HepG2 (cell line): ENCODE results near the gene TMX1. TPM values are rescaled to one million over a fixed set of nuclear protein-coding genes. Genes with fewer than 3 reads are reported as not detected.

Source experiments
- ATAC-seq: fragments of 200-7000 bp; cut with Tn5 transposase; 3 replicates; pipeline ENCODE4 v1.9.1; 2020; ENCODE audit warnings: mild to moderate bottlenecking, moderate library complexity
- BruUV-seq: library from RNA; stranded (reverse); fragments of 400-500 nt; replicated peaks from 2 replicates; lab custom pipeline; 2021; lab: Mats Ljungman, UMichigan
- CTCF ChIA-PET: fragments of 300-600 bp; formaldehyde crosslinking; extraction: SDS; loops from one replicate; lab custom pipeline; 2021; ENCODE audit warnings: low total read pairs, inconsistent platforms, low intra/inter-chr PET ratio; lab: Yijun Ruan, JAX
- POLR2A ChIA-PET: fragments of 350-600 bp; sonication (Branson Sonifier 250); formaldehyde crosslinking; loops from one replicate; lab custom pipeline; 2020; ENCODE audit warnings: antibody characterized with exemption, inconsistent platforms; lab: Yijun Ruan, JAX
- DNase-seq: peaks from one replicate; pipeline ENCODE4 v3.0.0-alpha.2; 2015; ENCODE audit warnings: low spot score
- FAIRE-seq: peaks from 3 replicates; lab custom pipeline; 2011; peaks lifted over from hg19 to GRCh38; lab: Jason Lieb, UNC
- H2AFZ ChIP-seq: one replicate; pipeline ENCODE4 v1.6.1; 2011; ENCODE audit warnings: low read length, inconsistent platforms
- H3K27ac ChIP-seq: fragments of 300-600 bp; 3 replicates; pipeline ENCODE4 v1.8.0; 2011; ENCODE audit warnings: mixed run types, mild to moderate bottlenecking, mixed read lengths, low read length, inconsistent platforms; ENCODE audit not compliant: insufficient read depth; ENCODE audit errors: extremely low read length
- H3K27me3 ChIP-seq, 2 experiments: fragments of 200-600 bp in 1 of 2; 2 replicates in 1 of 2; 3 replicates in 1 of 2; pipeline versions ENCODE4 v1.6.0 to v1.8.0; 2011; ENCODE audit warnings: low read length in 2 of 2, mild to moderate bottlenecking in 2 of 2, moderate library complexity in 2 of 2, inconsistent platforms in 1 of 2; ENCODE audit not compliant: insufficient read depth in 2 of 2, control insufficient read depth in 1 of 2
- H3K36me3 ChIP-seq, 2 experiments: fragments of 200-600 bp in 1 of 2; replicated peaks in 1 of 2; 2 replicates in 1 of 2; 3 replicates in 1 of 2; pipeline versions ENCODE4 v1.5.1 to v1.8.0; 2011; ENCODE audit warnings: low read length in 2 of 2, inconsistent platforms in 1 of 2; ENCODE audit not compliant: insufficient read depth in 2 of 2, control insufficient read depth in 1 of 2
- H3K4me1 ChIP-seq: 2 replicates; pipeline ENCODE4 v1.5.1; 2012; ENCODE audit warnings: low read length, inconsistent platforms; ENCODE audit not compliant: insufficient read depth
- H3K4me2 ChIP-seq: 2 replicates; pipeline ENCODE4 v1.6.0; 2011; ENCODE audit warnings: low read depth, low read length, inconsistent platforms
- H3K4me3 ChIP-seq, 3 experiments: fragments of 200-600 bp in 1 of 3; sonication (generic), shearing (Covaris generic) in 1 of 3; replicated peaks in 1 of 3; 2 replicates each; pipeline ENCODE4 v1.5.1; 2011 to 2016; ENCODE audit warnings: low read length in 3 of 3, inconsistent platforms in 2 of 3, low read depth in 2 of 3, mild to moderate bottlenecking in 2 of 3, control low read depth in 1 of 3, mixed read lengths in 1 of 3; ENCODE audit not compliant: insufficient read depth in 1 of 3
- H3K79me2 ChIP-seq: one replicate; pipeline ENCODE4 v1.6.1; 2011; ENCODE audit warnings: low read length, inconsistent platforms; ENCODE audit not compliant: insufficient read depth
- H3K9ac ChIP-seq: 2 replicates; pipeline ENCODE4 v1.6.0; 2011; ENCODE audit warnings: mild to moderate bottlenecking, low read depth, low read length, inconsistent platforms; ENCODE audit not compliant: insufficient read depth
- H3K9me3 ChIP-seq: 2 replicates; pipeline ENCODE4 v1.5.1; 2012; ENCODE audit warnings: mild to moderate bottlenecking, low read length
- H4K20me1 ChIP-seq: 2 replicates; pipeline ENCODE4 v1.6.0; 2011; ENCODE audit warnings: inconsistent platforms, mild to moderate bottlenecking, low read length, moderate library complexity; ENCODE audit not compliant: insufficient read depth
- BRD4 ChIP-seq: sonication (generic); formaldehyde crosslinking; IDR thresholded peaks from 2 replicates; pipeline ENCODE4 v1.4.0; 2020; ENCODE audit warnings: missing genetic modification reagents
- FOXO4 ChIP-seq: sonication (generic); formaldehyde crosslinking; conservative IDR thresholded peaks from 2 replicates; pipeline ENCODE4 v1.8.1; 2023; ENCODE audit warnings: missing genetic modification reagents
- HCFC1 ChIP-seq: fragments of 150-350 bp; IDR thresholded peaks from 2 replicates; pipeline ENCODE4 v1.6.1; 2014; ENCODE audit warnings: low read depth, low read length
- JDP2 ChIP-seq: sonication (generic); formaldehyde crosslinking; IDR thresholded peaks from 2 replicates; pipeline ENCODE4 v1.8.1; 2022; ENCODE audit warnings: missing genetic modification reagents, borderline replicate concordance
- PTBP1 ChIP-seq: fragments of 200-400 bp; formaldehyde crosslinking; IDR thresholded peaks from 2 replicates; pipeline ENCODE4 v1.6.1; 2018; ENCODE audit warnings: low read length, low read depth; ENCODE audit not compliant: poor library complexity, severe bottlenecking
- SNAPC2 ChIP-seq: sonication (generic); formaldehyde crosslinking; IDR thresholded peaks from 2 replicates; pipeline ENCODE4 v1.8.1; 2022; ENCODE audit warnings: mild to moderate bottlenecking, missing genetic modification reagents
- ZBED4 ChIP-seq: sonication (generic); formaldehyde crosslinking; IDR thresholded peaks from 2 replicates; pipeline ENCODE4 v1.4.0; 2020; ENCODE audit warnings: missing genetic modification reagents, borderline replicate concordance
- WGBS: methylation state at CpG from one replicate; pipeline ENCODE4 v1.1.6; 2017; ENCODE audit warnings: low lambda C conversion rate; 5-methylcytosine and 5-hydroxymethylcytosine counted together
- in situ Hi-C: cut with HindIII; loops from 2 replicates; pipeline ENCODE4 v1.10.0; 2017; ENCODE audit warnings: low pct_unique_long_range_greater_than_20kb; ENCODE audit not compliant: extremely low pct_ligation_motif_present
- intact Hi-C: fragments of 100-400 bp; cut with micrococcal nuclease; formaldehyde crosslinking; loops from one replicate; pipeline ENCODE4 v1.10.0; 2022; ENCODE audit not compliant: unreplicated experiment
- polyA plus RNA-seq, 8 experiments: library from polyadenylated mRNA; depleted of rRNA in 3 of 8; stranded (reverse) in 7 of 8; unstranded in 1 of 8; fragments of >200 nt; fragmentation: Illumina TruSeq in 4 of 8; extraction: Trizol in 4 of 8; gene quantifications; 2 replicates each; pipeline versions ENCODE4 v1.2.1 to v1.2.3, GENCODE V29; 2011 to 2016; ENCODE audit warnings: low read depth in 4 of 8, missing spikeins in 1 of 8, mixed read lengths in 1 of 8; ENCODE audit not compliant: insufficient read depth in 1 of 8
- total RNA-seq, 5 experiments: library from RNA; depleted of rRNA; stranded (reverse); fragments of >200 nt; fragmentation: Illumina TruSeq; extraction: Trizol; gene quantifications; 2 replicates each; pipeline ENCODE4 v1.2.3, GENCODE V29; 2016; ENCODE audit warnings: low read depth in 1 of 5
- TF ChIP-seq, protein P1 (sequence below): sonication (generic); formaldehyde crosslinking; IDR thresholded peaks from 2 replicates; pipeline ENCODE4 v1.4.0; 2020; ENCODE audit warnings: missing genetic modification reagents

TMX1 gene
- total and polyA plus RNA-seq, 2 of the 13 experiments (the other 11 are each of a cell fraction or from before 2014, with no cell fraction given) = 23.0 to 56.8 TPM

DNA sequence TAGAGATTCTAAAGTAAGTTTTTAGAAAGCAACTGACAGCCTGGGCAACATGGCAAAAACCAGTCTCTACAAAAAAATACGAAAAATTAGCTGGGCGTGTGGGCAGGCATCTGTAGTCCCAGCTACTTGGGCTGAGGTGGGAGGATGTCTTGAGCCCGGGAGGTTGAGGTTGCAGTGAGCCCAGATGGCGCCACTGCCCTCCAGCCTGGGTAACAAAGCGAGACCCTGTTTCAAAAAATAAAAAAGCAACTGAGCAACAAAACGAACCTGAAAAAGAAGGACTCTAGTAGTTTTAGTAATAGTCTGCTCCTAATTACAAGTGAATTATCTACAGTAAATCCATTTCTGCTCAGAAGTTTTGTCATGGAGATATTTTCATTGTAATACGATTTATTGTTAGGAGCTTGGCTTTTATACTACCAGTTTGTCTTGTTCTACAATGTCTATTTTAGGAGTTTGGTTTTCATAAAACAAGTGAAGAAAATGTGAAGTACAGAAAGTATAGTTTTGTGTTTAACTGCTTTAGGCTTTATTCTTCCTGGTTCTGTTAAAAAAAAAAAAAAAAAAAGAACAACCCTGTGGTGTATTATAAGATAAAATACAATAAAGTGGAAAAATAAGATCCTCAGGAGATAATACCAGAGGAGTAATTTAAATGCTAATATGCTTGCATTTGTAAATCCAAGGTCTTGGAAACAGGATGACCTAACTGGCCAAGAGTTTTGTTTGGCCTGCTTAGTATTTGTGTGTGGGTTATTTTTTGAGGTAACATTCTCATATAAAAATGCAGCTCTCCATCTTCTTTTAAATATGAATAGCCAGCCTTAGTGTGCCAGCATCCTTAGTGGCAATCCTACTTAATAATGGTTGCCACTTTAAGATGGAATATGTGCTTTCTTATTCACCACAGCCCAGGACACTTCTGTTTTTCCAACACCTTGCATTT is 2.8 kb downstream of the TMX1 start:
- Histone ChIP-seq H3K79me2 (peaks cover 52% of the 10 kb centered on the region), H3K4me1 (peaks cover 31% of the 10 kb centered on the region), H3K27me3 (no peaks in the 10 kb centered on the region; a peak in 1 of 5 replicates), H4K20me1 (no peaks in the 10 kb centered on the region; the same call in 1 of the 2 replicates), H3K9me3 (no peaks in the 10 kb centered on the region), H2AFZ (no peak overlapping the region), H3K36me3 (peaks cover 10 to 30% of the 10 kb centered on the region in 2 experiments), H3K27ac (no peak overlapping the region), H3K4me2 (peak overlapping the region; percentile 90), H3K9ac (no peak overlapping the region), H3K4me3 (peak overlapping the region in 1 of 3 experiments; percentile 2; a peak in 1 of 6 replicates)
- WGBS = 82% methylated on average over 7 of the region's 7 CpGs
- intact Hi-C loops (no loop called here), in situ Hi-C loops (no loop called here)
- ChIA-PET POLR2A (no interaction called here), CTCF (no interaction called here)
- DNase-seq = no peak
- TF ChIP-seq, protein P1, sequence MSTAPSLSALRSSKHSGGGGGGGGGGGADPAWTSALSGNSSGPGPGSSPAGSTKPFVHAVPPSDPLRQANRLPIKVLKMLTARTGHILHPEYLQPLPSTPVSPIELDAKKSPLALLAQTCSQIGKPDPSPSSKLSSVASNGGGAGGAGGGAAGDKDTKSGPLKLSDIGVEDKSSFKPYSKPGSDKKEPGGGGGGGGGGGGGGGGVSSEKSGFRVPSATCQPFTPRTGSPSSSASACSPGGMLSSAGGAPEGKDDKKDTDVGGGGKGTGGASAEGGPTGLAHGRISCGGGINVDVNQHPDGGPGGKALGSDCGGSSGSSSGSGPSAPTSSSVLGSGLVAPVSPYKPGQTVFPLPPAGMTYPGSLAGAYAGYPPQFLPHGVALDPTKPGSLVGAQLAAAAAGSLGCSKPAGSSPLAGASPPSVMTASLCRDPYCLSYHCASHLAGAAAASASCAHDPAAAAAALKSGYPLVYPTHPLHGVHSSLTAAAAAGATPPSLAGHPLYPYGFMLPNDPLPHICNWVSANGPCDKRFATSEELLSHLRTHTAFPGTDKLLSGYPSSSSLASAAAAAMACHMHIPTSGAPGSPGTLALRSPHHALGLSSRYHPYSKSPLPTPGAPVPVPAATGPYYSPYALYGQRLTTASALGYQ (CRISPR knock-in tag) = no peak
- TF ChIP-seq JDP2 (no peak), BRD4 (no peak), ZBED4 (CRISPR knock-in tag) (no peak), SNAPC2 (CRISPR knock-in tag) (no peak), FOXO4 (no peak), PTBP1 (no peak), HCFC1 (no peak)
- no peak for FAIRE-seq
- BruUV-seq = no TSS peak
- no peak for ATAC-seq
